ENCODE results near the gene GLMN.

DNA sequence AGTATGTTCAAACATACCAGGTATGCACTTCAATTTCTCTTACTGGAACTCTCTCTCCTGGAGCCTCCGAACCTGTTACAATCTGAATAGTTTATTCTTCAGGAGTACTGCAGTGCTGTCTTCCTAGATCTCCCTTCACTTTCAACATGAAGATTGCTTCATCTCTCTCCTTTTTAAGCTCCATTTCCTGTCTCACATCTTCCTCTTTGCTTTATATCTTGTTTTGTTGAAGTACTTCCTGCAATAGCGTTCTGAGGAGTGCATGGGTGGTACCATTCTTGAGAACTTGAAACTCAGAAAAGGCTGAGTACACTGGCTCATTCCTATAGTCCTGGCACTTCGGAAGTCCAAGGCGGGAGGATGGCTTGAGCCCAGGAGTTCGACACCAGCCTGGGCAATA, 96.8 kb downstream of the GLMN start:
- TF ChIP-seq, protein P1, sequence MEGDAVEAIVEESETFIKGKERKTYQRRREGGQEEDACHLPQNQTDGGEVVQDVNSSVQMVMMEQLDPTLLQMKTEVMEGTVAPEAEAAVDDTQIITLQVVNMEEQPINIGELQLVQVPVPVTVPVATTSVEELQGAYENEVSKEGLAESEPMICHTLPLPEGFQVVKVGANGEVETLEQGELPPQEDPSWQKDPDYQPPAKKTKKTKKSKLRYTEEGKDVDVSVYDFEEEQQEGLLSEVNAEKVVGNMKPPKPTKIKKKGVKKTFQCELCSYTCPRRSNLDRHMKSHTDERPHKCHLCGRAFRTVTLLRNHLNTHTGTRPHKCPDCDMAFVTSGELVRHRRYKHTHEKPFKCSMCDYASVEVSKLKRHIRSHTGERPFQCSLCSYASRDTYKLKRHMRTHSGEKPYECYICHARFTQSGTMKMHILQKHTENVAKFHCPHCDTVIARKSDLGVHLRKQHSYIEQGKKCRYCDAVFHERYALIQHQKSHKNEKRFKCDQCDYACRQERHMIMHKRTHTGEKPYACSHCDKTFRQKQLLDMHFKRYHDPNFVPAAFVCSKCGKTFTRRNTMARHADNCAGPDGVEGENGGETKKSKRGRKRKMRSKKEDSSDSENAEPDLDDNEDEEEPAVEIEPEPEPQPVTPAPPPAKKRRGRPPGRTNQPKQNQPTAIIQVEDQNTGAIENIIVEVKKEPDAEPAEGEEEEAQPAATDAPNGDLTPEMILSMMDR (IDR thresholded peaks at IDR 0.05) = no peak
- TF ChIP-seq ZFX (IDR thresholded peaks at IDR 0.05; ENCODE audit: borderline replicate concordance) = no peak
